A673 (cell line): ENCODE measurements around the gene SSBP2. TPM values are rescaled to one million over a fixed set of nuclear protein-coding genes. Genes with fewer than 3 reads are reported as not detected.

Source experiments
- BruUV-seq: library from RNA; stranded (reverse); fragments of 400-500 nt; replicated peaks from 2 replicates; lab custom pipeline; 2021; lab: Mats Ljungman, UMichigan
- CTCF ChIA-PET: fragments of 300-600 bp; sonication (Branson Sonifier 250); formaldehyde crosslinking; loops from one replicate; lab custom pipeline; 2022; ENCODE audit warnings: antibody characterized with exemption; lab: Charles Lee
- POLR2A ChIA-PET: fragments of 300-600 bp; sonication (Branson Sonifier 250); formaldehyde crosslinking; loops from one replicate; lab custom pipeline; 2022; ENCODE audit warnings: antibody characterized with exemption; ENCODE audit not compliant: low non-redundant PET; lab: Charles Lee
- DNase-seq: peaks from one replicate; pipeline ENCODE4 v3.0.0-alpha.2; 2015; ENCODE audit warnings: low spot score
- H3K27ac ChIP-seq: fragments of 200-600 bp; sonication (generic); 2 replicates; pipeline ENCODE4 v1.5.1; 2016; ENCODE audit warnings: mixed run types, low read depth, mild to moderate bottlenecking, mixed read lengths, antibody characterized with exemption, low read length; ENCODE audit not compliant: poor library complexity, severe bottlenecking
- H3K27me3 ChIP-seq: fragments of 200-600 bp; sonication (generic); replicated peaks from 2 replicates; pipeline ENCODE4 v1.6.1; 2017; ENCODE audit warnings: mixed run types, low read depth, mild to moderate bottlenecking, mixed read lengths, antibody characterized with exemption, low read length; ENCODE audit not compliant: insufficient read depth, poor library complexity
- H3K36me3 ChIP-seq: fragments of 200-600 bp; sonication (generic); 2 replicates; pipeline ENCODE4 v1.6.1; 2016; ENCODE audit warnings: mixed run types, mild to moderate bottlenecking, mixed read lengths, antibody characterized with exemption, low read length; ENCODE audit not compliant: insufficient read depth, poor library complexity, severe bottlenecking
- H3K4me1 ChIP-seq: fragments of 200-600 bp; sonication (generic); 2 replicates; pipeline ENCODE4 v1.6.1; 2017; ENCODE audit warnings: mixed run types, mild to moderate bottlenecking, mixed read lengths, antibody characterized with exemption, low read length; ENCODE audit not compliant: insufficient read depth, poor library complexity, severe bottlenecking
- H3K4me3 ChIP-seq: fragments of 200-600 bp; sonication (generic); 2 replicates; pipeline ENCODE4 v1.5.1; 2016; ENCODE audit warnings: low read depth, mixed run types, mild to moderate bottlenecking, mixed read lengths, low read length; ENCODE audit not compliant: poor library complexity, severe bottlenecking
- H3K9me3 ChIP-seq: fragments of 200-600 bp; sonication (generic); 2 replicates; pipeline ENCODE4 v1.6.1; 2016; ENCODE audit warnings: mixed run types, low read depth, mild to moderate bottlenecking, mixed read lengths, antibody characterized with exemption, low read length; ENCODE audit not compliant: poor library complexity, severe bottlenecking
- EZH2 ChIP-seq: fragments of 200-600 bp; sonication (generic); IDR thresholded peaks from 2 replicates; pipeline ENCODE4 v1.6.1; 2017; ENCODE audit warnings: borderline replicate concordance, low read depth, mild to moderate bottlenecking, mixed read lengths, antibody characterized with exemption, low read length; ENCODE audit not compliant: poor library complexity, severe bottlenecking
- intact Hi-C: fragments of 100-400 bp; cut with micrococcal nuclease; formaldehyde crosslinking; loops from one replicate; pipeline ENCODE4 v1.10.0; 2022; ENCODE audit not compliant: unreplicated experiment
- total RNA-seq: library from RNA; stranded (reverse); gene quantifications from 2 replicates; pipeline ENCODE4 v1.2.3, GENCODE V29; 2021
- TF ChIP-seq, protein P1 (sequence below): fragments of 300-800, 200-600 bp; sonication (generic); conservative IDR thresholded peaks from 2 replicates; pipeline ENCODE4 v1.5.1; 2017; ENCODE audit warnings: low read depth, mild to moderate bottlenecking, antibody characterized with exemption, low read length, moderate library complexity, mixed read lengths

Gene SSBP2
- total RNA-seq, 1 experiment from 2014 or later: 42.8 TPM

GRCh38 chr5:81755320-81755719 is 4.4 kb upstream of the SSBP2 start:
- H3K4me3 ChIP-seq: no peak overlapping the region
- ChIA-PET CTCF (no interaction called here), POLR2A (interaction anchor here (0.7 kb wide), 1 partner anchor 97 kb away, joined by 5 read pairs; no protein-coding TSS in a partner anchor)
- no peaks in the 10 kb centered on the region for H3K36me3 ChIP-seq
- TF ChIP-seq EZH2: no peak
- TF ChIP-seq, protein P1, sequence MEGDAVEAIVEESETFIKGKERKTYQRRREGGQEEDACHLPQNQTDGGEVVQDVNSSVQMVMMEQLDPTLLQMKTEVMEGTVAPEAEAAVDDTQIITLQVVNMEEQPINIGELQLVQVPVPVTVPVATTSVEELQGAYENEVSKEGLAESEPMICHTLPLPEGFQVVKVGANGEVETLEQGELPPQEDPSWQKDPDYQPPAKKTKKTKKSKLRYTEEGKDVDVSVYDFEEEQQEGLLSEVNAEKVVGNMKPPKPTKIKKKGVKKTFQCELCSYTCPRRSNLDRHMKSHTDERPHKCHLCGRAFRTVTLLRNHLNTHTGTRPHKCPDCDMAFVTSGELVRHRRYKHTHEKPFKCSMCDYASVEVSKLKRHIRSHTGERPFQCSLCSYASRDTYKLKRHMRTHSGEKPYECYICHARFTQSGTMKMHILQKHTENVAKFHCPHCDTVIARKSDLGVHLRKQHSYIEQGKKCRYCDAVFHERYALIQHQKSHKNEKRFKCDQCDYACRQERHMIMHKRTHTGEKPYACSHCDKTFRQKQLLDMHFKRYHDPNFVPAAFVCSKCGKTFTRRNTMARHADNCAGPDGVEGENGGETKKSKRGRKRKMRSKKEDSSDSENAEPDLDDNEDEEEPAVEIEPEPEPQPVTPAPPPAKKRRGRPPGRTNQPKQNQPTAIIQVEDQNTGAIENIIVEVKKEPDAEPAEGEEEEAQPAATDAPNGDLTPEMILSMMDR: no peak
- peak overlapping the region; percentile 47 for H3K27ac ChIP-seq
- H3K9me3 ChIP-seq: no peaks in the 10 kb centered on the region
- H3K27me3 ChIP-seq: no peaks in the 10 kb centered on the region
- peak; percentile 74 for DNase-seq
- peaks cover 61% of the 10 kb centered on the region for H3K4me1 ChIP-seq
- BruUV-seq: no TSS peak
- intact Hi-C loops: loop anchor here (10.0 kb wide), 1 partner anchor 469 kb away; no protein-coding TSS in a partner anchor

DNA sequence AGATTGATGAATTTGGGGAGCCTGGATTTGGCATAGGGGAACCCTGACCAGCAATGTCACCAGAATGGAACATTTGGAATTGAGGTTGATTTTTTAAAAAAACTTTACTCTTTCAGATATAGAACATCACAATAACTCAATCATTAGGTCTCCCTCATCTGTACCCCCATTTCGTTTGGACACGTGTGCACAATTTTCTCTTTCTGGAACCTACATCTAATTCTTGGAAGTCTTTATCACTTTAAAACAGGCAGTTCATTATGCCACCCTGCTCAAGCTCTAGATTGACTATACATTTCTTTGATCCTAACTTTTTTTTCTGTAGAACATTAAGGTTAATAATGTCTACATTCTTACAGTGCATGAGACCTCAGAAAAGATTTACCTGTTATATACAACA is 3.7 kb upstream of the SSBP2 start:
- no TSS peak for BruUV-seq
- Histone ChIP-seq H3K27ac (no peak overlapping the region), H3K4me1 (peaks cover 55% of the 10 kb centered on the region), H3K27me3 (no peaks in the 10 kb centered on the region), H3K4me3 (no peak overlapping the region), H3K36me3 (no peaks in the 10 kb centered on the region), H3K9me3 (no peaks in the 10 kb centered on the region)
- no peak for DNase-seq
- ChIA-PET POLR2A (no interaction called here), CTCF (no interaction called here)
- intact Hi-C loops: loop anchor here (5.0 to 10.0 kb wide), 2 partner anchors 413 to 470 kb away; no protein-coding TSS in a partner anchor
- TF ChIP-seq, protein P1: no peak
- no peak for TF ChIP-seq EZH2

DNA sequence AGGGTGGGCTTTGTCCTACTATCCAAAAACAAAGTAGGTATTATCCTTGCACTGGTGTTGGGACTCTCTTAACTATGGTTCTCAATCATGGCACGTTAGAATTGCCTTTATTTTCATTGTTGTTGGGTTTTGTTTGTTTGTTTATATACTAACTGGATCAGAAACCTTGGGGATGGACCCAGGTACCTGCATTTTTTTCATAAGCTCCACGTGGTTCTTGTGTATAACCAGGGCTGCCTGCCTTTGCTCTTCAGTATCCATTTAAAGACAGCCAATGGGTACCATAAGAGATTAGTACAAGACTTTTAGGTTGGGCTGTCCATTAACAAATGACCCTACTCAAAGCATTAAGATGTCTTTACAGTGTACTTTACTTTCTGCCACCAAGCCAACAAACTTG is 2.5 kb upstream of the SSBP2 start:
- POLR2A ChIA-PET: no interaction called here

More for the DNA sequence above, 2.5 kb upstream of the SSBP2 start:
- Histone ChIP-seq H3K9me3 (no peaks in the 10 kb centered on the region), H3K27ac (no peak overlapping the region), H3K36me3 (no peaks in the 10 kb centered on the region), H3K4me3 (no peak overlapping the region), H3K27me3 (no peaks in the 10 kb centered on the region), H3K4me1 (peaks cover 57% of the 10 kb centered on the region)
- CTCF ChIA-PET: no interaction called here
- no peak for TF ChIP-seq EZH2
- TF ChIP-seq, protein P1: no peak
- DNase-seq: no peak
- intact Hi-C loops: loop anchor here (5.0 to 10.0 kb wide), 2 partner anchors 414 to 471 kb away; no protein-coding TSS in a partner anchor
- BruUV-seq: no TSS peak
